Endothelial cell of umbilical vein (primary cell): ENCODE measurements around the gene BBX. TPM values are rescaled to one million over a fixed set of nuclear protein-coding genes. Genes with fewer than 3 reads are reported as not detected.

Experiments
- BruUV-seq: library from RNA; stranded (reverse); fragments of 400-500 nt; replicated peaks from 2 replicates; lab custom pipeline; 2021; lab: Mats Ljungman, UMichigan
- CTCF ChIA-PET: fragments of 300-600, 350-600 bp; sonication (Branson Sonifier 250); formaldehyde crosslinking; loops from one replicate; lab custom pipeline; 2021; ENCODE audit warnings: antibody characterized with exemption, inconsistent platforms; lab: Charles Lee
- POLR2A ChIA-PET: fragments of 300-600, 350-600 bp; sonication (Branson Sonifier 250); formaldehyde crosslinking; loops from one replicate; lab custom pipeline; 2021; ENCODE audit warnings: antibody characterized with exemption, inconsistent platforms; lab: Charles Lee
- DNase-seq: peaks from one replicate; pipeline ENCODE4 v3.0.0-alpha.2; 2011; ENCODE audit warnings: low read depth, low spot score
- FAIRE-seq: peaks from 2 replicates; lab custom pipeline; 2011; peaks lifted over from hg19 to GRCh38; lab: Jason Lieb, UNC
- H2AFZ ChIP-seq: 2 replicates; pipeline ENCODE4 v1.6.0; 2012; ENCODE audit warnings: low read depth, low read length, control low read depth, inconsistent platforms
- H3K27ac ChIP-seq: 2 replicates; pipeline ENCODE4 v1.5.1; 2011; ENCODE audit warnings: low read depth, mild to moderate bottlenecking, control low read depth, low read length, moderate library complexity; ENCODE audit not compliant: insufficient read depth
- H3K27me3 ChIP-seq, 2 experiments: 2 replicates each; pipeline versions ENCODE4 v1.6.0 to v1.6.1; 2011; ENCODE audit warnings: low read length in 2 of 2, mixed read lengths in 1 of 2; ENCODE audit not compliant: control insufficient read depth in 2 of 2, insufficient read depth in 2 of 2
- H3K36me3 ChIP-seq, 2 experiments: 2 replicates in 1 of 2; 3 replicates in 1 of 2; pipeline ENCODE4 v1.5.1; 2011; ENCODE audit warnings: low read length in 2 of 2, mild to moderate bottlenecking in 1 of 2, moderate library complexity in 1 of 2; ENCODE audit not compliant: control insufficient read depth in 2 of 2, insufficient read depth in 2 of 2; ENCODE audit errors: extremely low read depth in 1 of 2
- H3K4me1 ChIP-seq: 3 replicates; pipeline ENCODE4 v1.5.1; 2011; ENCODE audit warnings: mild to moderate bottlenecking, low read length; ENCODE audit not compliant: control insufficient read depth, insufficient read depth; ENCODE audit errors: extremely low read depth
- H3K4me2 ChIP-seq: 2 replicates; pipeline ENCODE4 v1.6.1; 2011; ENCODE audit warnings: low read length, control low read depth, mixed read lengths; ENCODE audit not compliant: insufficient read depth
- H3K4me3 ChIP-seq, 3 experiments: fragments of 200-600 bp in 1 of 3; sonication (generic), shearing (Covaris generic) in 1 of 3; replicated peaks in 1 of 3; 2 replicates each; pipeline ENCODE4 v1.5.1; 2011 to 2016; ENCODE audit warnings: control low read depth in 3 of 3, low read length in 3 of 3, mild to moderate bottlenecking in 2 of 3, inconsistent platforms in 1 of 3, low read depth in 1 of 3, moderate library complexity in 1 of 3; ENCODE audit not compliant: insufficient read depth in 1 of 3
- H3K79me2 ChIP-seq: 2 replicates; pipeline ENCODE4 v1.6.0; 2012; ENCODE audit warnings: low read length, inconsistent platforms; ENCODE audit not compliant: control insufficient read depth, insufficient read depth
- H3K9ac ChIP-seq: replicated peaks from 2 replicates; pipeline ENCODE3; 2011; ENCODE audit warnings: low read length, control low read depth; ENCODE audit not compliant: insufficient read depth; ENCODE audit errors: extremely low read depth
- H3K9me1 ChIP-seq: replicated peaks from 3 replicates; pipeline ENCODE4 v1.6.0; 2011; ENCODE audit warnings: mild to moderate bottlenecking, low read length; ENCODE audit not compliant: control insufficient read depth, insufficient read depth; ENCODE audit errors: extremely low read depth
- H3K9me3 ChIP-seq: replicated peaks from 2 replicates; pipeline ENCODE4 v1.5.1; 2012; ENCODE audit warnings: low read length, inconsistent platforms; ENCODE audit not compliant: control insufficient read depth, insufficient read depth
- H4K20me1 ChIP-seq: replicated peaks from 2 replicates; pipeline ENCODE3; 2011; ENCODE audit warnings: mild to moderate bottlenecking, low read length; ENCODE audit not compliant: control insufficient read depth, insufficient read depth; ENCODE audit errors: extremely low read depth
- EZH2 ChIP-seq: IDR thresholded peaks from 2 replicates; pipeline ENCODE4 v1.6.1; 2012; ENCODE audit warnings: borderline replicate concordance, low read depth, mild to moderate bottlenecking, moderate library complexity, low read length, inconsistent platforms; ENCODE audit not compliant: severe bottlenecking
- GATA2 ChIP-seq: IDR thresholded peaks from 2 replicates; pipeline ENCODE4 v1.7.0; 2011; ENCODE audit warnings: low read depth, mild to moderate bottlenecking, moderate library complexity, mixed read lengths, low read length; ENCODE audit not compliant: insufficient read length, insufficient read depth
- JUN ChIP-seq: IDR thresholded peaks from 2 replicates; pipeline ENCODE4 v1.6.1; 2011; ENCODE audit warnings: borderline replicate concordance, low read depth; ENCODE audit not compliant: insufficient read length, insufficient read depth
- MYC ChIP-seq: IDR thresholded peaks from one replicate; pipeline ENCODE4 v1.6.1; 2011; ENCODE audit warnings: mild to moderate bottlenecking, low read depth, low read length
- POLR2AphosphoS5 ChIP-seq: IDR thresholded peaks from 2 replicates; pipeline ENCODE4 v1.6.1; 2012; ENCODE audit warnings: low read depth, mild to moderate bottlenecking, control low read depth, low read length, moderate library complexity; ENCODE audit not compliant: insufficient read depth
- dilution Hi-C: fragments of 300-500 bp; cut with MboI; formaldehyde crosslinking; loops from one replicate; pipeline ENCODE4 v1.15.0; 2019; ENCODE audit warnings: low sequenced_read_pairs; ENCODE audit not compliant: extremely low pct_ligation_motif_present
- intact Hi-C: fragments of 100-400 bp; cut with micrococcal nuclease; formaldehyde crosslinking; loops from one replicate; pipeline ENCODE4 v1.10.0; 2022
- polyA plus RNA-seq, 4 experiments: library from polyadenylated mRNA; depleted of rRNA in 3 of 4; stranded (reverse) in 3 of 4; unstranded in 1 of 4; fragments of >200 nt; gene quantifications; 2 replicates each; pipeline versions ENCODE4 v1.2.1 to v1.2.3, GENCODE V29; 2011 to 2012; ENCODE audit warnings: missing spikeins in 1 of 4
- total RNA-seq: library from RNA; stranded (reverse); gene quantifications from 2 replicates; pipeline ENCODE4 v1.2.3, GENCODE V29; 2021
- TF ChIP-seq, protein P1 (sequence below), 2 donors: IDR thresholded peaks; 1 replicate in 1 of 2; 2 replicates in 1 of 2; pipeline ENCODE4 v1.5.1; 2011; ENCODE audit warnings: low read length in 2 of 2, mild to moderate bottlenecking in 2 of 2, moderate library complexity in 2 of 2, control low read depth in 1 of 2, inconsistent platforms in 1 of 2, low read depth in 1 of 2; ENCODE audit not compliant: insufficient read depth in 1 of 2; ENCODE audit errors: extremely low read depth in 1 of 2

The BBX gene
- total and polyA plus RNA-seq, 2 donors (not counting 3 experiments of a cell fraction or from before 2014, with no cell fraction given) = 21.4 to 43.4 TPM

DNA sequence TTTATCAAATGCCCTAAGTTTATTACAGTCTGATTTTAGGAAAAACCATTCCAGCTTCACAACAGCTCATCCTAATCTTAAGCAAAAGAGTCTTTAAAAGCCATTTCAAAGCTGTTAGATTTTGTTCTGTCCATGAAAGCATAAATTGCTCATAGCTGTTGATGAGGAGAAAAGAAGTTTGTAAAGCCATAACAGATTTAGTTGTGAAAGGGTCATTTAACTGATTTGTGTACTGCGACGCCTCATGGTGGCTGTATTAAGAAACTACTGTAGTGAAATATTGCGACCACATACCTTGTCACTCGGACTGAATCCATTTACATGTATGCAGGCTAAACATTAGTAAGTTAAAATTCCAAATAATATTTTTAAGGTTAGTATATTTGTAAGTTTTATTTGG lies 20.9 kb downstream of the BBX start:
- dilution Hi-C loops = no loop called here
- Histone ChIP-seq H3K27ac (no peak overlapping the region), H4K20me1 (no peaks in the 10 kb centered on the region), H3K9ac (no peak overlapping the region), H3K36me3 (no peaks in the 10 kb centered on the region), H3K9me3 (no peaks in the 10 kb centered on the region), H3K27me3 (no peaks in the 10 kb centered on the region), H3K4me1 (no peaks in the 10 kb centered on the region), H2AFZ (no peak overlapping the region), H3K4me2 (no peak overlapping the region), H3K79me2 (no peaks in the 10 kb centered on the region), H3K9me1 (no peaks in the 10 kb centered on the region), H3K4me3 (no peak overlapping the region)
- DNase-seq (peak; percentile 30), FAIRE-seq (no peak)
- BruUV-seq = no TSS peak
- POLR2A ChIA-PET = no interaction called here
- TF ChIP-seq, protein P1, sequence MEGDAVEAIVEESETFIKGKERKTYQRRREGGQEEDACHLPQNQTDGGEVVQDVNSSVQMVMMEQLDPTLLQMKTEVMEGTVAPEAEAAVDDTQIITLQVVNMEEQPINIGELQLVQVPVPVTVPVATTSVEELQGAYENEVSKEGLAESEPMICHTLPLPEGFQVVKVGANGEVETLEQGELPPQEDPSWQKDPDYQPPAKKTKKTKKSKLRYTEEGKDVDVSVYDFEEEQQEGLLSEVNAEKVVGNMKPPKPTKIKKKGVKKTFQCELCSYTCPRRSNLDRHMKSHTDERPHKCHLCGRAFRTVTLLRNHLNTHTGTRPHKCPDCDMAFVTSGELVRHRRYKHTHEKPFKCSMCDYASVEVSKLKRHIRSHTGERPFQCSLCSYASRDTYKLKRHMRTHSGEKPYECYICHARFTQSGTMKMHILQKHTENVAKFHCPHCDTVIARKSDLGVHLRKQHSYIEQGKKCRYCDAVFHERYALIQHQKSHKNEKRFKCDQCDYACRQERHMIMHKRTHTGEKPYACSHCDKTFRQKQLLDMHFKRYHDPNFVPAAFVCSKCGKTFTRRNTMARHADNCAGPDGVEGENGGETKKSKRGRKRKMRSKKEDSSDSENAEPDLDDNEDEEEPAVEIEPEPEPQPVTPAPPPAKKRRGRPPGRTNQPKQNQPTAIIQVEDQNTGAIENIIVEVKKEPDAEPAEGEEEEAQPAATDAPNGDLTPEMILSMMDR (IDR thresholded peaks at IDR 0.05; ENCODE audit: extremely low read depth in 1 of 2, insufficient read depth in 1 of 2, low read depth in 1 of 2, low read length in 2 of 2) = peak; percentile 7 to 17
- no peak for TF ChIP-seq JUN
- TF ChIP-seq GATA2 = no peak
- TF ChIP-seq MYC = no peak
- no peak for TF ChIP-seq EZH2
- TF ChIP-seq POLR2AphosphoS5 = no peak
- intact Hi-C loops = loop anchor here (1.0 kb wide), 1 partner anchor 307 kb away; no protein-coding TSS in a partner anchor
- CTCF ChIA-PET = interaction anchor here (1.2 to 1.5 kb wide), 6 partner anchors 8 to 308 kb away, joined by 3 to 8 read pairs (median 3); no protein-coding TSS in a partner anchor
